Activated CD8-positive, alpha-beta T cell treated with anti-CD3 and anti-CD28 coated beads, Interleukin-2, amount 10 ng/mL, durations not matched to agents 7 days and 5 days (primary cell): ENCODE data around the gene TNS1. TPM values are rescaled to one million over a fixed set of nuclear protein-coding genes. Genes with fewer than 3 reads are reported as not detected.
"Not testable (repeated sequence)": the region's sequence is repeated elsewhere in the genome, so short reads cannot be mapped to it uniquely, and the experiment has no call there.

ENCODE experiments used
- ATAC-seq: fragments of 150-1000 bp; cut with Tn5 transposase; one replicate; pipeline ENCODE4 v1.10.0; 2021; ENCODE audit warnings: moderate library complexity
- CTCF ChIA-PET: fragments of 350-600 bp; sonication (Branson Sonifier 250); formaldehyde crosslinking; loops from one replicate; lab custom pipeline; 2021; ENCODE audit warnings: antibody characterized with exemption; lab: Charles Lee
- POLR2A ChIA-PET: fragments of 350-600 bp; sonication (Branson Sonifier 250); formaldehyde crosslinking; loops from one replicate; lab custom pipeline; 2021; ENCODE audit warnings: antibody characterized with exemption; lab: Charles Lee
- DNase-seq: peaks from one replicate; pipeline ENCODE4 v3.0.0-alpha.2; 2020
- H3K27ac Mint-ChIP-seq: one replicate; pipeline ENCODE4 v1.8.0; 2021; ENCODE audit warnings: mild to moderate bottlenecking, mixed read lengths
- H3K27me3 Mint-ChIP-seq: one replicate; pipeline ENCODE4 v1.8.0; 2021; ENCODE audit warnings: low read depth, mixed read lengths
- H3K36me3 Mint-ChIP-seq: one replicate; pipeline ENCODE4 v1.8.0; 2021; ENCODE audit warnings: low read depth, mixed read lengths
- H3K4me1 Mint-ChIP-seq: one replicate; pipeline ENCODE4 v1.8.0; 2021; ENCODE audit warnings: low read depth, mixed read lengths
- H3K4me3 Mint-ChIP-seq: one replicate; pipeline ENCODE4 v1.8.0; 2021; ENCODE audit warnings: mild to moderate bottlenecking, mixed read lengths
- H3K9me3 Mint-ChIP-seq: one replicate; pipeline ENCODE4 v1.8.0; 2022; ENCODE audit warnings: mixed read lengths; ENCODE audit not compliant: insufficient read depth
- total RNA-seq, 2 experiments: library from RNA; stranded (reverse); gene quantifications; one replicate each; pipeline ENCODE4 v1.2.3, GENCODE V29; 2021

TNS1 gene
- total RNA-seq, 2 experiments from 2014 or later: 28.9 to 29.8 TPM

GRCh38 chr2:217818293-217818850 lies 184.4 kb downstream of the TNS1 start:
- peaks cover 5% of the 10 kb centered on the region for H3K36me3 Mint-ChIP-seq
- H3K27ac Mint-ChIP-seq: no peak overlapping the region
- no peaks in the 10 kb centered on the region for H3K27me3 Mint-ChIP-seq
- ChIA-PET POLR2A (no interaction called here), CTCF (no interaction called here)
- no peaks in the 10 kb centered on the region for H3K4me1 Mint-ChIP-seq
- no peak overlapping the region for H3K4me3 Mint-ChIP-seq
- ATAC-seq (no peak), DNase-seq (no peak)
- H3K9me3 Mint-ChIP-seq: no peaks in the 10 kb centered on the region

DNA sequence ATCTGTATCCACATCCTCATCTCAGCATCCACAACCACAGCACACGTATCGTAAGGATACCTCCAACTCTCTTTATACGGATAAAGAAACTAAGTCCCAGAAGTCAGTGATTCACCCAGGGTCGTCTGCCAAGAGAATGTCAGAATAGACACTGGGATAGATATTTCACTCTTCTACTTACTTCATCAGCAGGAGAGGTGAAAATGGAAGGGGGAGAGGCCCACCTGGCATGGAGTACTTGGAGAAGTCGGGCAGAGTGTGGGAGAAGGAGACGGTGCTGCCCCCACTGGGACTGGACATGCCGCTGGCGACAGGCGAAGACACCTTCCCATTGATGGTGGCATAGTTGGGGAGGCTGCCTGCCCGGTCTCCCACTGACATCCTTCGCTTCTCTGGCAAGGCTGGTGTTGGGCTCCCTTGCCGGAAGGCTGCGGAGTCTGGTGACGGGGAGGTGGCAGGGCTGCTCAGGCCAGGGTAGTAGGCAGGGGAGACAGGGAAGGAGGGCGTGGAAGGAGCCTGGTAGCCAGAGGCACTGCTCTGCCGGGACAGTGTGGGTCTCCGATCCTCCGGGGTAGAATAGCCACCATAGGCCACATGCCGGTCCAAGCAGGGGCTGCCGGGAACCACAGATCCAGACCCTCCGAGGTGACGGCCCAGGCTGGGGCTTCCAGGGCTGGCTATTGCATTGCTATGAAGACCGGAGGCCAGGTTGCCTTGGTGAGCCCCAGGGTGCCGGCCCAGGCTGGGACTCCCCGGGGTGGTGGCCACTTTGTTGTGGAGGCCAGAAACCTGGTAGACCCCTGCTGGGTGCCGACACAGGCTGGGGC lies 185.1 kb downstream of the TNS1 start:
- DNase-seq (no peak), ATAC-seq (no peak)
- Mint-ChIP-seq H3K27me3 (no peaks in the 10 kb centered on the region), H3K4me1 (no peaks in the 10 kb centered on the region), H3K27ac (no peak overlapping the region), H3K4me3 (no peak overlapping the region), H3K36me3 (peaks cover 5% of the 10 kb centered on the region), H3K9me3 (no peaks in the 10 kb centered on the region)
- POLR2A ChIA-PET: no interaction called here
- CTCF ChIA-PET: no interaction called here

DNA sequence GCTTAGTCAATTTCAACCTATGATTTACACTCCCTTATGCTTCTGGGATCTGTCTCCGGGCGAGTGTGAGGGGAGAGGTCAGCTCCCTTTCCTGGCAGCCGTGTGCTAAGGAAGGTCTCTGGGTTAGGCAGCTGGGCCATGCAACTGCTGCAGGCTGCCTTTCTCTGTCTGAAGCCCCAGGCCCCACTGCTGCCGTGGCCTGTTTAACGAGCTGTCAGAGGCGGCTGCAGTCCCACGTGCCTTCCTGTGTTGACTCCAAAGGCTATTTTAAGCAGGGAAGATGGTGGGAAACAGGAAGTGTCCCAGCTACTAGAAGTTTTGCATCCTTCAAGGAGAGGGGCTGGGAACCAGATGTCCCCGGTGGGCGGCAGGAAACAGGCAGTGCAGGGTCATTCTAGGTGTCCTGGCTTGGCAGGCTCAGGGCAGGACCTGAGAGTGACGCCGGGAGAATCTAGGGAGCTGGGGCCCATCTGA lies 186.4 kb downstream of the TNS1 start:
- ATAC-seq (no peak), DNase-seq (no peak)
- peaks cover 5% of the 10 kb centered on the region for H3K36me3 Mint-ChIP-seq
- ChIA-PET POLR2A (interaction anchor here (0.6 kb wide), 1 partner anchor 73 kb away, joined by 3 read pairs; no protein-coding TSS in a partner anchor), CTCF (interaction anchor here (1.0 kb wide), 1 partner anchor 70 kb away, joined by 3 read pairs; no protein-coding TSS in a partner anchor)
- no peak overlapping the region for H3K27ac Mint-ChIP-seq
- no peaks in the 10 kb centered on the region for H3K4me1 Mint-ChIP-seq
- H3K9me3 Mint-ChIP-seq: no peaks in the 10 kb centered on the region
- H3K4me3 Mint-ChIP-seq: no peak overlapping the region
- no peaks in the 10 kb centered on the region for H3K27me3 Mint-ChIP-seq

DNA sequence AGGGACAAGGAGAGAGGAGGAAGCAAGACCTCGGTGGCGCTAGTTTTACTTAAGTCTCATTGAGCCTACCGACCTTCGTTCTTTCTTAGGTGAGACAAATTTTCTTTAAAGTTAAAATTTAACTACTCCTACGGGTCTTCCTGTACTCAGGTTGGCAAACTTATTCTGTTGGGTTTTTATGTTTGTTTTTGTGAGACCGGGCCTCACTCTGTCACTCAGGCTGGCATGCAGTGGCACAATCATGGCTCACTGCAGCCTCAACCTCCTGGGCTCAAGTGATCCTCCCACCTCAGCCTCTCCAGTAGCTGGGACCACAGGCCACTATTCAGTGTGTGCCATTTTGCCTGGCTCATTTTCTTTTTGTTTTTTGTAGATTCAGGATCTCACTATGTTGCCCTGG lies 189.0 kb downstream of the TNS1 start:
- H3K9me3 Mint-ChIP-seq: no peaks in the 10 kb centered on the region
- no peaks in the 10 kb centered on the region for H3K27me3 Mint-ChIP-seq
- POLR2A ChIA-PET: no interaction called here
- no peak overlapping the region for H3K4me3 Mint-ChIP-seq
- ATAC-seq: no peak
- no peak for DNase-seq
- H3K36me3 Mint-ChIP-seq: peaks cover 11% of the 10 kb centered on the region
- no peak overlapping the region for H3K27ac Mint-ChIP-seq
- no peaks in the 10 kb centered on the region for H3K4me1 Mint-ChIP-seq
- CTCF ChIA-PET: no interaction called here

- DNase-seq (no peak), ATAC-seq (no peak)
- Mint-ChIP-seq H3K4me3 (no peak overlapping the region), H3K36me3 (peaks cover 13% of the 10 kb centered on the region), H3K27ac (no peak overlapping the region), H3K27me3 (no peaks in the 10 kb centered on the region), H3K9me3 (no peaks in the 10 kb centered on the region), H3K4me1 (no peaks in the 10 kb centered on the region)
- ChIA-PET POLR2A (no interaction called here), CTCF (interaction anchor here (1.4 kb wide), 1 partner anchor 74 kb away, joined by 3 read pairs; no protein-coding TSS in a partner anchor)
Measured at GRCh38 chr2:217812170-217812569, 190.6 kb downstream of the TNS1 start.

DNA sequence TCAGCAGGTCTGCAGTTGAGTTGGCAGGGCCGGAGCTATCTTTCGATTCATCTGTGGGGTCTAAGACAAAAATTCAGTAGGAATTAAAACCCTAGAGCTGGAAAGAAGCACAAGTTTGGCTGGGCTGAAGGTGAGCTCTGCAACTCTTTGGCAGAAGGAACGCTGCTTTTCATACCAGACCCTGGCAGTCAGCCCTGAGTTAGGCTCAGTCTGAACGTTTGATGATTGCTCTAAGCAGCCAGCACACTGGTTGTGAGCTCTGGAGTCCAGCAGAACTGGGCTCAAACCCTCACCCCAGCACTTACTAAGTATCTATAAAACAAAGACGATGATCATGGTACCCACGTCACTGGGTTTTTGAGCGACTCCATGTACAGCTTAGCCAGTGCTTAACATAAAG lies 192.5 kb downstream of the TNS1 start:
- no peak for DNase-seq
- CTCF ChIA-PET: interaction anchor here (1.1 to 1.3 kb wide), 2 partner anchors 21 to 77 kb away, joined by 4 read pairs; no protein-coding TSS in a partner anchor
- H3K27ac Mint-ChIP-seq: no peak overlapping the region
- H3K4me3 Mint-ChIP-seq: no peak overlapping the region
- no peak for ATAC-seq
- no peaks in the 10 kb centered on the region for H3K27me3 Mint-ChIP-seq
- POLR2A ChIA-PET: no interaction called here
- H3K36me3 Mint-ChIP-seq: peaks cover 10% of the 10 kb centered on the region
- no peaks in the 10 kb centered on the region for H3K9me3 Mint-ChIP-seq
- H3K4me1 Mint-ChIP-seq: no peaks in the 10 kb centered on the region

- POLR2A ChIA-PET: no interaction called here
- no peaks in the 10 kb centered on the region for H3K9me3 Mint-ChIP-seq
- no peak overlapping the region for H3K4me3 Mint-ChIP-seq
- H3K27ac Mint-ChIP-seq: no peak overlapping the region
- CTCF ChIA-PET: interaction anchor here (1.1 to 1.3 kb wide), 2 partner anchors 20 to 77 kb away, joined by 4 read pairs; no protein-coding TSS in a partner anchor
- peaks cover 10% of the 10 kb centered on the region for H3K36me3 Mint-ChIP-seq
- no peaks in the 10 kb centered on the region for H3K4me1 Mint-ChIP-seq
- ATAC-seq (no peak), DNase-seq (no peak)
- H3K27me3 Mint-ChIP-seq: no peaks in the 10 kb centered on the region
Measured at GRCh38 chr2:217809736-217810135, 193.1 kb downstream of the TNS1 start.

- H3K36me3 Mint-ChIP-seq: peaks cover 10% of the 10 kb centered on the region
- ATAC-seq, H3K4me3 Mint-ChIP-seq, H3K27me3 Mint-ChIP-seq, POLR2A ChIA-PET, DNase-seq, H3K9me3 Mint-ChIP-seq, H3K4me1 Mint-ChIP-seq, H3K27ac Mint-ChIP-seq: not testable (repeated sequence)
- CTCF ChIA-PET: interaction anchor here (1.3 kb wide), 1 partner anchor 20 kb away, joined by 4 read pairs; no protein-coding TSS in a partner anchor
Measured at GRCh38 chr2:217808967-217809366, 193.8 kb downstream of the TNS1 start.

- H3K27me3 Mint-ChIP-seq: no peaks in the 10 kb centered on the region
- H3K9me3 Mint-ChIP-seq: no peaks in the 10 kb centered on the region
- ATAC-seq: no peak
- ChIA-PET POLR2A (no interaction called here), CTCF (no interaction called here)
- no peak overlapping the region for H3K4me3 Mint-ChIP-seq
- peaks cover 10% of the 10 kb centered on the region for H3K36me3 Mint-ChIP-seq
- no peak for DNase-seq
- H3K4me1 Mint-ChIP-seq: no peaks in the 10 kb centered on the region
- no peak overlapping the region for H3K27ac Mint-ChIP-seq
Measured at GRCh38 chr2:217808326-217808725, 194.5 kb downstream of the TNS1 start.

- ATAC-seq (no peak), DNase-seq (no peak)
- Mint-ChIP-seq H3K9me3 (no peaks in the 10 kb centered on the region), H3K4me3 (no peak overlapping the region), H3K27me3 (no peaks in the 10 kb centered on the region), H3K4me1 (no peaks in the 10 kb centered on the region), H3K27ac (no peak overlapping the region), H3K36me3 (peaks cover 10% of the 10 kb centered on the region)
- POLR2A ChIA-PET: no interaction called here
- CTCF ChIA-PET: interaction anchor here (1.2 kb wide), 1 partner anchor 17 kb away, joined by 3 read pairs; no protein-coding TSS in a partner anchor
Measured at GRCh38 chr2:217807753-217808152, 195.0 kb downstream of the TNS1 start.

DNA sequence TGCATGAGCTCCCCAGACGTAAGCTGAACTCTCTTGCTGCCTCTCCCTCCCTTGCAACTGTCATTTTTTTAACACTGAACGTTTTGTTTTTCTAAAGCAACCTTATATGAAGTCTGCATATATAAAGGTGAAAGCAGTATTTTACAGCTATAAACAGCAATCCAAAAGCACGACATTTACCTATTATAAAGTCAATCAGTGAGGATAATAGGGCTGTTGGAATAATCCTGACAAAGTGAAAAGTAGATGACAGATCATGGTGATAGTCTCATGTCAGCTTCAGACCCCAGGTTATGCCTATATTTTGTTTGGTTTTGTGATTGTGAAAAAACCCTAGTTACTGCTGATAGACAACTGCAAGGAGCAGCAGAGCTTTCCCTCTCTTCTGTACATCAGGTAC lies 195.8 kb downstream of the TNS1 start:
- Mint-ChIP-seq H3K9me3 (no peaks in the 10 kb centered on the region), H3K36me3 (peaks cover 10% of the 10 kb centered on the region), H3K27me3 (no peaks in the 10 kb centered on the region), H3K4me3 (no peak overlapping the region), H3K27ac (no peak overlapping the region), H3K4me1 (no peaks in the 10 kb centered on the region)
- ATAC-seq (no peak), DNase-seq (no peak)
- CTCF ChIA-PET: interaction anchor here (1.2 kb wide), 1 partner anchor 17 kb away, joined by 3 read pairs; no protein-coding TSS in a partner anchor
- POLR2A ChIA-PET: no interaction called here

DNA sequence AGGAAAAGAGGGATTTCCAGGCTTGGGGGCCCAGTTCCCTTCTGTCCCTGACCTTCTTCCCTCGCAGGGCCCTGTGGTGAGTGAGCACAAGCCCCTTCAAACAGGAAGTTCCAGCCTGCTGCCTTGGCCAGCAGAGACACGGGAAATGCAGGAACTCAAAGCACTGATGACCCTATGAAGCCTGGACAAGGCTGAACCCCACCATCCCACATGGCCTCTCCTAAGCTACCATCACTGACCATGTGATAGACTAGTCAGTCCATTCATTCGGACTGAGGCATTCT lies 196.4 kb downstream of the TNS1 start:
- peaks cover 10% of the 10 kb centered on the region for H3K36me3 Mint-ChIP-seq
- no peak overlapping the region for H3K4me3 Mint-ChIP-seq
- H3K4me1 Mint-ChIP-seq: no peaks in the 10 kb centered on the region
- no peak overlapping the region for H3K27ac Mint-ChIP-seq
- ATAC-seq: no peak
- no peaks in the 10 kb centered on the region for H3K27me3 Mint-ChIP-seq
- CTCF ChIA-PET: interaction anchor here (1.2 to 2.1 kb wide), 2 partner anchors 16 to 20 kb away, joined by 3 to 8 read pairs; no protein-coding TSS in a partner anchor
- no peak for DNase-seq
- POLR2A ChIA-PET: no interaction called here
- H3K9me3 Mint-ChIP-seq: no peaks in the 10 kb centered on the region
